GM19238 (cell line): Measurements from ENCODE around the gene MICU1.
A peak's percentile ranks its signal among the peaks of the same experiment; 100 is the strongest.
"Not testable (repeated sequence)": the region's sequence is repeated elsewhere in the genome, so short reads cannot be mapped to it uniquely, and the experiment has no call there.

ENCODE experiments used
- DNase-seq: peaks from one replicate; pipeline ENCODE4 v3.0.0; 2011; ENCODE audit warnings: low spot score; ENCODE audit not compliant: insufficient read length

MICU1 gene

GRCh38 chr10:72353028-72353964, 272.6 kb downstream of the MICU1 start:
- DNase-seq: no peak

GRCh38 chr10:72351479-72351878, 274.4 kb downstream of the MICU1 start:
- DNase-seq: no peak

- no peak for DNase-seq
Measured at GRCh38 chr10:72349438-72349837, 276.4 kb downstream of the MICU1 start.

GRCh38 chr10:72348282-72348681, 277.6 kb downstream of the MICU1 start:
- DNase-seq: no peak

GRCh38 chr10:72346117-72346516, 279.8 kb downstream of the MICU1 start:
- DNase-seq: not testable (repeated sequence)

GRCh38 chr10:72344932-72345331, 280.9 kb downstream of the MICU1 start:
- DNase-seq: no peak

GRCh38 chr10:72342911-72343310, 283.0 kb downstream of the MICU1 start:
- DNase-seq: no peak

GRCh38 chr10:72340510-72341261, 285.2 kb downstream of the MICU1 start:
- DNase-seq: peak; percentile 70

- no peak for DNase-seq
Measured at GRCh38 chr10:72338180-72338579, 287.7 kb downstream of the MICU1 start.

- no peak for DNase-seq
Measured at GRCh38 chr10:72337722-72338121, 288.2 kb downstream of the MICU1 start.

GRCh38 chr10:72337039-72337629, 288.7 kb downstream of the MICU1 start:
- no peak for DNase-seq

GRCh38 chr10:72336259-72337038, 289.4 kb downstream of the MICU1 start:
- DNase-seq: no peak

- DNase-seq: peak; percentile 53
Measured at GRCh38 chr10:72335394-72336258, 290.3 kb downstream of the MICU1 start.

GRCh38 chr10:72334825-72335393, 291.0 kb downstream of the MICU1 start:
- DNase-seq: peak; percentile 77

GRCh38 chr10:72334196-72334824, 291.6 kb downstream of the MICU1 start:
- no peak for DNase-seq

- DNase-seq: no peak
Measured at GRCh38 chr10:72333112-72334015, 292.5 kb downstream of the MICU1 start.

- DNase-seq: no peak
Measured at GRCh38 chr10:72332423-72333111, 293.3 kb downstream of the MICU1 start.
